GM18858 (cell line): ENCODE data around the gene KIF1C.

Experiments used
- ATAC-seq: cut with Tn5 transposase; IDR thresholded peaks from one replicate; pipeline ENCODE4 v1.9.1; 2021; ENCODE audit not compliant: unreplicated experiment

KIF1C gene

GRCh38 chr17:4997302-4998026, at the start of gene KIF1C, which contains the start of gene INCA1:
TSS of gene KIF1C (plus strand) at chr17:4997950. CDS start at chr17:5000247, 2,297 bp downstream.
TSS of gene INCA1 (minus strand) at chr17:4997522. CDS start at chr17:4994437, 3,085 bp downstream.
- peak; percentile 79 for ATAC-seq

- ATAC-seq: no peak
Measured at GRCh38 chr17:4948166-4948930, 49.4 kb upstream of the KIF1C start, which contains the start of gene PFN1. TSS of gene PFN1 (minus strand) at chr17:4948530. CDS start at chr17:4948394, 136 bp downstream.

GRCh38 chr17:4948931-4949320, 48.8 kb upstream of the KIF1C start:
- no peak for ATAC-seq

- no peak for ATAC-seq
Measured at GRCh38 chr17:4949321-4950074, 48.3 kb upstream of the KIF1C start.

- ATAC-seq: no peak
Measured at GRCh38 chr17:4950075-4950745, 47.5 kb upstream of the KIF1C start.

- ATAC-seq: no peak
Measured at GRCh38 chr17:4950746-4951204, 47.0 kb upstream of the KIF1C start, which contains the start of gene ENO3. TSS of gene ENO3 (plus strand) at chr17:4951119. CDS start at chr17:4951830, 711 bp downstream.

GRCh38 chr17:4951486-4951885, 46.3 kb upstream of the KIF1C start:
- no peak for ATAC-seq

- no peak for ATAC-seq
Measured at GRCh38 chr17:4953451-4953961, 44.2 kb upstream of the KIF1C start.

GRCh38 chr17:4955091-4955490, 42.7 kb upstream of the KIF1C start:
- no peak for ATAC-seq

- no peak for ATAC-seq
Measured at GRCh38 chr17:4956493-4957061, 41.2 kb upstream of the KIF1C start.

GRCh38 chr17:4958102-4958501, 39.6 kb upstream of the KIF1C start:
- no peak for ATAC-seq

- ATAC-seq: no peak
Measured at GRCh38 chr17:4959261-4959965, 38.3 kb upstream of the KIF1C start.

GRCh38 chr17:4960279-4960922, 37.3 kb upstream of the KIF1C start:
- ATAC-seq: no peak

- ATAC-seq: no peak
Measured at GRCh38 chr17:4965311-4965986, 32.3 kb upstream of the KIF1C start.

GRCh38 chr17:4966844-4967538, 30.8 kb upstream of the KIF1C start:
- ATAC-seq: peak; percentile 61

GRCh38 chr17:4967539-4968485, 29.9 kb upstream of the KIF1C start, which contains the start of gene SPAG7:
TSS of gene SPAG7 (minus strand) at chr17:4967817. CDS start at chr17:4967804, 13 bp downstream.
- peak; percentile 33 for ATAC-seq
